HepG2 (cell line): ENCODE data around the gene SLAIN2. TPM values are rescaled to one million over a fixed set of nuclear protein-coding genes. Genes with fewer than 3 reads are reported as not detected.

Experiments
- ATAC-seq: fragments of 200-7000 bp; cut with Tn5 transposase; 3 replicates; pipeline ENCODE4 v1.9.1; 2020; ENCODE audit warnings: mild to moderate bottlenecking, moderate library complexity
- BruUV-seq: library from RNA; stranded (reverse); fragments of 400-500 nt; replicated peaks from 2 replicates; lab custom pipeline; 2021; lab: Mats Ljungman, UMichigan
- CTCF ChIA-PET: fragments of 300-600 bp; formaldehyde crosslinking; extraction: SDS; loops from one replicate; lab custom pipeline; 2021; ENCODE audit warnings: low total read pairs, inconsistent platforms, low intra/inter-chr PET ratio; lab: Yijun Ruan, JAX
- POLR2A ChIA-PET: fragments of 350-600 bp; sonication (Branson Sonifier 250); formaldehyde crosslinking; loops from one replicate; lab custom pipeline; 2020; ENCODE audit warnings: antibody characterized with exemption, inconsistent platforms; lab: Yijun Ruan, JAX
- DNase-seq: peaks from one replicate; pipeline ENCODE4 v3.0.0-alpha.2; 2015; ENCODE audit warnings: low spot score
- FAIRE-seq: peaks from 3 replicates; lab custom pipeline; 2011; peaks lifted over from hg19 to GRCh38; lab: Jason Lieb, UNC
- H2AFZ ChIP-seq: one replicate; pipeline ENCODE4 v1.6.1; 2011; ENCODE audit warnings: low read length, inconsistent platforms
- H3K27ac ChIP-seq: fragments of 300-600 bp; 3 replicates; pipeline ENCODE4 v1.8.0; 2011; ENCODE audit warnings: mixed run types, mild to moderate bottlenecking, mixed read lengths, low read length, inconsistent platforms; ENCODE audit not compliant: insufficient read depth; ENCODE audit errors: extremely low read length
- H3K27me3 ChIP-seq, 2 experiments: fragments of 200-600 bp in 1 of 2; 2 replicates in 1 of 2; 3 replicates in 1 of 2; pipeline versions ENCODE4 v1.6.0 to v1.8.0; 2011; ENCODE audit warnings: low read length in 2 of 2, mild to moderate bottlenecking in 2 of 2, moderate library complexity in 2 of 2, inconsistent platforms in 1 of 2; ENCODE audit not compliant: insufficient read depth in 2 of 2, control insufficient read depth in 1 of 2
- H3K36me3 ChIP-seq, 2 experiments: fragments of 200-600 bp in 1 of 2; replicated peaks in 1 of 2; 2 replicates in 1 of 2; 3 replicates in 1 of 2; pipeline versions ENCODE4 v1.5.1 to v1.8.0; 2011; ENCODE audit warnings: low read length in 2 of 2, inconsistent platforms in 1 of 2; ENCODE audit not compliant: insufficient read depth in 2 of 2, control insufficient read depth in 1 of 2
- H3K4me1 ChIP-seq: 2 replicates; pipeline ENCODE4 v1.5.1; 2012; ENCODE audit warnings: low read length, inconsistent platforms; ENCODE audit not compliant: insufficient read depth
- H3K4me2 ChIP-seq: 2 replicates; pipeline ENCODE4 v1.6.0; 2011; ENCODE audit warnings: low read depth, low read length, inconsistent platforms
- H3K4me3 ChIP-seq, 3 experiments: fragments of 200-600 bp in 1 of 3; sonication (generic), shearing (Covaris generic) in 1 of 3; replicated peaks in 1 of 3; 2 replicates each; pipeline ENCODE4 v1.5.1; 2011 to 2016; ENCODE audit warnings: low read length in 3 of 3, inconsistent platforms in 2 of 3, low read depth in 2 of 3, mild to moderate bottlenecking in 2 of 3, control low read depth in 1 of 3, mixed read lengths in 1 of 3; ENCODE audit not compliant: insufficient read depth in 1 of 3
- H3K79me2 ChIP-seq: one replicate; pipeline ENCODE4 v1.6.1; 2011; ENCODE audit warnings: low read length, inconsistent platforms; ENCODE audit not compliant: insufficient read depth
- H3K9ac ChIP-seq: 2 replicates; pipeline ENCODE4 v1.6.0; 2011; ENCODE audit warnings: mild to moderate bottlenecking, low read depth, low read length, inconsistent platforms; ENCODE audit not compliant: insufficient read depth
- H3K9me3 ChIP-seq: 2 replicates; pipeline ENCODE4 v1.5.1; 2012; ENCODE audit warnings: mild to moderate bottlenecking, low read length
- H4K20me1 ChIP-seq: 2 replicates; pipeline ENCODE4 v1.6.0; 2011; ENCODE audit warnings: inconsistent platforms, mild to moderate bottlenecking, low read length, moderate library complexity; ENCODE audit not compliant: insufficient read depth
- CREM ChIP-seq, 2 experiments: sonication (generic) in 1 of 2; formaldehyde crosslinking in 1 of 2; IDR thresholded peaks; 2 replicates each; pipeline versions ENCODE4 v1.4.0 to v1.6.1; 2016 to 2020; ENCODE audit warnings: antibody characterized with exemption in 1 of 2, mild to moderate bottlenecking in 1 of 2, missing genetic modification reagents in 1 of 2
- GFI1 ChIP-seq: sonication (generic); formaldehyde crosslinking; IDR thresholded peaks from 2 replicates; pipeline ENCODE4 v1.5.0; 2020; ENCODE audit warnings: missing genetic modification reagents, mild to moderate bottlenecking, borderline replicate concordance
- JDP2 ChIP-seq: sonication (generic); formaldehyde crosslinking; IDR thresholded peaks from 2 replicates; pipeline ENCODE4 v1.8.1; 2022; ENCODE audit warnings: missing genetic modification reagents, borderline replicate concordance
- MLXIP ChIP-seq: sonication (generic); formaldehyde crosslinking; IDR thresholded peaks from 2 replicates; pipeline ENCODE4 v1.9.0; 2021; ENCODE audit warnings: missing genetic modification reagents, borderline replicate concordance
- MZF1 ChIP-seq: sonication (generic); formaldehyde crosslinking; IDR thresholded peaks from 2 replicates; pipeline ENCODE4 v1.8.1; 2023; ENCODE audit warnings: mild to moderate bottlenecking, missing genetic modification reagents, borderline replicate concordance
- SOX13 ChIP-seq, 3 experiments: fragments of 450-650 bp in 1 of 3; sonication (generic) in 1 of 3; formaldehyde crosslinking in 1 of 3; IDR thresholded peaks in 2 of 3; conservative IDR thresholded peaks in 1 of 3; 2 replicates each; pipeline versions ENCODE4 v1.5.0 to v1.6.1; 2016 to 2020; ENCODE audit warnings: antibody characterized with exemption in 1 of 3, mild to moderate bottlenecking in 1 of 3, missing compliant biosample characterization in 1 of 3, missing genetic modification reagents in 1 of 3, moderate library complexity in 1 of 3
- U2AF1 ChIP-seq: fragments of 200-400 bp; formaldehyde crosslinking; optimal IDR thresholded peaks from 2 replicates; pipeline ENCODE3; 2017; ENCODE audit warnings: mild to moderate bottlenecking, low read depth, low read length
- ZNF232 ChIP-seq: sonication (generic); formaldehyde crosslinking; IDR thresholded peaks from 2 replicates; pipeline ENCODE4 v1.4.0; 2020; ENCODE audit warnings: missing genetic modification reagents, borderline replicate concordance
- ZNF337 ChIP-seq: sonication (generic); formaldehyde crosslinking; IDR thresholded peaks from 2 replicates; pipeline ENCODE4 v1.5.1; 2020; ENCODE audit warnings: missing genetic modification reagents, low read depth, mild to moderate bottlenecking, borderline replicate concordance
- ZNF609 ChIP-seq: sonication (generic); formaldehyde crosslinking; IDR thresholded peaks from 2 replicates; pipeline ENCODE4 v1.4.0; 2020; ENCODE audit warnings: mild to moderate bottlenecking, missing genetic modification reagents, borderline replicate concordance
- ZNF746 ChIP-seq: sonication (generic); formaldehyde crosslinking; IDR thresholded peaks from 2 replicates; pipeline ENCODE4 v1.8.0; 2022; ENCODE audit warnings: mild to moderate bottlenecking, missing genetic modification reagents
- ZNF777 ChIP-seq: sonication (generic); formaldehyde crosslinking; IDR thresholded peaks from 2 replicates; pipeline ENCODE4 v1.4.0; 2020; ENCODE audit warnings: missing genetic modification reagents
- WGBS: methylation state at CpG from one replicate; pipeline ENCODE4 v1.1.6; 2017; ENCODE audit warnings: low lambda C conversion rate; 5-methylcytosine and 5-hydroxymethylcytosine counted together
- in situ Hi-C: cut with HindIII; loops from 2 replicates; pipeline ENCODE4 v1.10.0; 2017; ENCODE audit warnings: low pct_unique_long_range_greater_than_20kb; ENCODE audit not compliant: extremely low pct_ligation_motif_present
- intact Hi-C: fragments of 100-400 bp; cut with micrococcal nuclease; formaldehyde crosslinking; loops from one replicate; pipeline ENCODE4 v1.10.0; 2022; ENCODE audit not compliant: unreplicated experiment
- polyA plus RNA-seq, 8 experiments: library from polyadenylated mRNA; depleted of rRNA in 3 of 8; stranded (reverse) in 7 of 8; unstranded in 1 of 8; fragments of >200 nt; fragmentation: Illumina TruSeq in 4 of 8; extraction: Trizol in 4 of 8; gene quantifications; 2 replicates each; pipeline versions ENCODE4 v1.2.1 to v1.2.3, GENCODE V29; 2011 to 2016; ENCODE audit warnings: low read depth in 4 of 8, missing spikeins in 1 of 8, mixed read lengths in 1 of 8; ENCODE audit not compliant: insufficient read depth in 1 of 8
- total RNA-seq, 5 experiments: library from RNA; depleted of rRNA; stranded (reverse); fragments of >200 nt; fragmentation: Illumina TruSeq; extraction: Trizol; gene quantifications; 2 replicates each; pipeline ENCODE4 v1.2.3, GENCODE V29; 2016; ENCODE audit warnings: low read depth in 1 of 5

Gene SLAIN2
- total and polyA plus RNA-seq, 2 of the 13 experiments (the other 11 are each of a cell fraction or from before 2014, with no cell fraction given) = 20.7 to 22.5 TPM

- 14% methylated on average over 1 of the region's 1 CpG for WGBS
- no peaks in the 10 kb centered on the region for H3K36me3 ChIP-seq
- H3K4me2 ChIP-seq = 0 out of 2 replicates have a peak overlapping the region, but pooled peaks have one; percentile 1
- BruUV-seq = no TSS peak
- H3K79me2 ChIP-seq = no peaks in the 10 kb centered on the region
- CTCF ChIA-PET = no interaction called here
- no peak overlapping the region for H3K9ac ChIP-seq
- peak; percentile 62 for DNase-seq
- peaks cover 10% of the 10 kb centered on the region for H3K4me1 ChIP-seq
- FAIRE-seq = no peak
- no peaks in the 10 kb centered on the region for H3K9me3 ChIP-seq
- in situ Hi-C loops (no loop called here), intact Hi-C loops (no loop called here)
- no peak overlapping the region for H2AFZ ChIP-seq
- peaks cover 0 to 23% of the 10 kb centered on the region in 2 experiments; a peak in 4 of 5 replicates for H3K27me3 ChIP-seq
- no peaks in the 10 kb centered on the region for H4K20me1 ChIP-seq
- POLR2A ChIA-PET = interaction anchor here (1.2 kb wide), 1 partner anchor 12 kb away, joined by 3 read pairs; the partner anchor contains the start of gene SLAIN2
- peak; percentile 81 for ATAC-seq
- no peak overlapping the region for H3K4me3 ChIP-seq
- H3K27ac ChIP-seq = no peak overlapping the region
- TF ChIP-seq JDP2 (no peak), MLXIP (CRISPR knock-in tag) (no peak), CREM (IDR thresholded peaks at IDR 0.05) (peak; percentile 20; the same call in 1 of the 2 replicates), CREM (CRISPR knock-in tag; IDR thresholded peaks at IDR 0.05) (no peak), ZNF609 (CRISPR knock-in tag) (peak; percentile 86), MZF1 (CRISPR knock-in tag) (no peak), U2AF1 (no peak), ZNF777 (CRISPR knock-in tag) (no peak), ZNF746 (CRISPR knock-in tag) (no peak), GFI1 (CRISPR knock-in tag) (peak; percentile 92), ZNF337 (no peak), ZNF232 (CRISPR knock-in tag) (no peak), SOX13 (IDR thresholded peaks at IDR 0.05) (no peak), SOX13 (CRISPR knock-in tag; conservative IDR thresholded peaks at IDR 0.05 in 1 of 2, IDR thresholded peaks at IDR 0.05 in 1 of 2) (peak in 1 of 2 experiments; percentile 68; a peak in 2 of 4 replicates)
Observed at GRCh38 chr4:48329193-48329592, 12.1 kb upstream of the SLAIN2 start.
